IMR-90 (cell line): ENCODE data around the gene FIBCD1. TPM values are rescaled to one million over a fixed set of nuclear protein-coding genes. Genes with fewer than 3 reads are reported as not detected.

ENCODE experiments used
- ATAC-seq: fragments of 200-7000 bp; cut with Tn5 transposase; 2 replicates; pipeline ENCODE4 v1.9.1; 2020; ENCODE audit warnings: low read depth, mild to moderate bottlenecking, moderate library complexity
- BruUV-seq: library from RNA; stranded (reverse); fragments of 400-500 nt; replicated peaks from 2 replicates; lab custom pipeline; 2021; lab: Mats Ljungman, UMichigan
- CTCF ChIA-PET: fragments of 300-600 bp; formaldehyde crosslinking; extraction: SDS; loops from one replicate; lab custom pipeline; 2021; ENCODE audit warnings: antibody characterized with exemption; lab: Yijun Ruan, JAX
- POLR2A ChIA-PET: fragments of 300-600 bp; sonication (Branson Sonifier 250); formaldehyde crosslinking; loops from one replicate; lab custom pipeline; 2022; ENCODE audit warnings: antibody characterized with exemption; ENCODE audit not compliant: unreplicated experiment; lab: Charles Lee
- DNase-seq: peaks from one replicate; pipeline ENCODE4 v3.0.0; 2013
- H2AFZ ChIP-seq: replicated peaks from 2 replicates; pipeline ENCODE3; 2013; ENCODE audit warnings: low read length, mild to moderate bottlenecking; ENCODE audit not compliant: poor library complexity
- H2AK5ac ChIP-seq: 2 replicates; pipeline ENCODE4 v1.6.1; 2013; ENCODE audit warnings: low read depth, low read length, inconsistent platforms
- H2AK9ac ChIP-seq: replicated peaks from 2 replicates; pipeline ENCODE3; 2013; ENCODE audit warnings: mild to moderate bottlenecking, low read depth, low read length, moderate library complexity; ENCODE audit not compliant: poor library complexity
- H2BK120ac ChIP-seq: 2 replicates; pipeline ENCODE4 v1.6.1; 2013; ENCODE audit warnings: low read depth, low read length, inconsistent platforms
- H2BK15ac ChIP-seq: 3 replicates; pipeline ENCODE4 v1.6.1; 2013; ENCODE audit warnings: low read depth, low read length, inconsistent platforms
- H2BK20ac ChIP-seq: 2 replicates; pipeline ENCODE4 v1.6.1; 2013; ENCODE audit warnings: low read depth, mild to moderate bottlenecking, inconsistent platforms, low read length, moderate library complexity
- H2BK5ac ChIP-seq: 2 replicates; pipeline ENCODE4 v1.6.1; 2013; ENCODE audit warnings: mild to moderate bottlenecking, low read depth, low read length, inconsistent platforms; ENCODE audit not compliant: poor library complexity, severe bottlenecking
- H3K14ac ChIP-seq: replicated peaks from 2 replicates; pipeline ENCODE4 v1.6.1; 2013; ENCODE audit warnings: low read depth, low read length, inconsistent platforms
- H3K18ac ChIP-seq: 2 replicates; pipeline ENCODE4 v1.6.1; 2013; ENCODE audit warnings: low read depth, low read length, control low read depth
- H3K23ac ChIP-seq: 2 replicates; pipeline ENCODE4 v1.6.1; 2013; ENCODE audit warnings: low read depth, low read length, inconsistent platforms
- H3K27ac ChIP-seq: 2 replicates; pipeline ENCODE4 v1.5.1; 2013; ENCODE audit warnings: mild to moderate bottlenecking, control low read depth, low read length; ENCODE audit not compliant: insufficient read depth
- H3K27me3 ChIP-seq: 2 replicates; pipeline ENCODE4 v1.6.1; 2013; ENCODE audit warnings: low read length; ENCODE audit not compliant: control insufficient read depth, insufficient read depth
- H3K36me3 ChIP-seq: 2 replicates; pipeline ENCODE4 v1.6.1; 2013; ENCODE audit warnings: low read length, mixed read lengths; ENCODE audit not compliant: control insufficient read depth, insufficient read depth
- H3K4ac ChIP-seq: 2 replicates; pipeline ENCODE4 v1.6.1; 2013; ENCODE audit warnings: low read depth, low read length, inconsistent platforms
- H3K4me1 ChIP-seq: 2 replicates; pipeline ENCODE4 v1.6.1; 2013; ENCODE audit warnings: low read length, mixed read lengths; ENCODE audit not compliant: control insufficient read depth, insufficient read depth
- H3K4me2 ChIP-seq: 2 replicates; pipeline ENCODE4 v1.6.1; 2013; ENCODE audit warnings: low read depth, mild to moderate bottlenecking, control low read depth, low read length, moderate library complexity
- H3K4me3 ChIP-seq: 2 replicates; pipeline ENCODE4 v1.5.1; 2013; ENCODE audit warnings: low read depth, mild to moderate bottlenecking, control low read depth, low read length, moderate library complexity; ENCODE audit not compliant: insufficient read depth
- H3K56ac ChIP-seq: 2 replicates; pipeline ENCODE4 v1.6.1; 2013; ENCODE audit warnings: low read length, inconsistent platforms; ENCODE audit not compliant: insufficient read depth; ENCODE audit errors: extremely low read depth
- H3K79me1 ChIP-seq, 2 experiments: 2 replicates each; pipeline ENCODE4 v1.6.1; 2013; ENCODE audit warnings: low read length in 2 of 2, inconsistent platforms in 1 of 2, low read depth in 1 of 2
- H3K9ac ChIP-seq: 2 replicates; pipeline ENCODE4 v1.6.1; 2013; ENCODE audit warnings: low read depth, low read length, control low read depth
- H3K9me1 ChIP-seq: 2 replicates; pipeline ENCODE4 v1.6.1; 2013; ENCODE audit warnings: low read length, inconsistent platforms; ENCODE audit not compliant: insufficient read depth
- H3K9me3 ChIP-seq: 2 replicates; pipeline ENCODE4 v1.6.1; 2013; ENCODE audit warnings: low read length; ENCODE audit not compliant: control insufficient read depth, insufficient read depth
- H4K20me1 ChIP-seq: 2 replicates; pipeline ENCODE4 v1.6.1; 2013; ENCODE audit warnings: low read length, inconsistent platforms; ENCODE audit not compliant: insufficient read depth
- H4K5ac ChIP-seq: 2 replicates; pipeline ENCODE4 v1.6.1; 2013; ENCODE audit warnings: mild to moderate bottlenecking, low read depth, low read length, control low read depth
- H4K8ac ChIP-seq, 2 experiments: 2 replicates each; pipeline ENCODE4 v1.6.1; 2013; ENCODE audit warnings: low read depth in 2 of 2, low read length in 2 of 2, control low read depth in 1 of 2, inconsistent platforms in 1 of 2
- H4K91ac ChIP-seq: 2 replicates; pipeline ENCODE4 v1.6.1; 2013; ENCODE audit warnings: low read depth, low read length, inconsistent platforms; ENCODE audit not compliant: insufficient read depth
- CHD1 ChIP-seq: IDR thresholded peaks from 2 replicates; pipeline ENCODE4 v1.6.1; 2012; ENCODE audit warnings: low read depth, low read length, improper control_type of control experiment
- CTCF ChIP-seq: conservative IDR thresholded peaks from 2 replicates; pipeline ENCODE4 v1.5.1; 2012; ENCODE audit warnings: mild to moderate bottlenecking, low read depth, low read length, improper control_type of control experiment
- FOS ChIP-seq: fragments of 150-350 bp; IDR thresholded peaks from 2 replicates; pipeline ENCODE4 v1.6.1; 2016; ENCODE audit warnings: low read depth, low read length
- MAFK ChIP-seq: IDR thresholded peaks from 2 replicates; pipeline ENCODE4 v1.6.1; 2012; ENCODE audit warnings: low read depth, low read length, improper control_type of control experiment
- MAZ ChIP-seq: IDR thresholded peaks from 2 replicates; pipeline ENCODE4 v1.6.1; 2012; ENCODE audit warnings: low read depth, mild to moderate bottlenecking, low read length, improper control_type of control experiment, moderate library complexity, borderline replicate concordance
- NFE2L2 ChIP-seq: fragments of 150-350 bp; IDR thresholded peaks from 2 replicates; pipeline ENCODE4 v1.6.1; 2016; ENCODE audit warnings: low read depth, mild to moderate bottlenecking, low read length
- POLR2A ChIP-seq: IDR thresholded peaks from 2 replicates; pipeline ENCODE4 v1.6.1; 2012; ENCODE audit warnings: mild to moderate bottlenecking, low read depth, low read length
- RCOR1 ChIP-seq: IDR thresholded peaks from 2 replicates; pipeline ENCODE4 v1.6.1; 2012; ENCODE audit warnings: mild to moderate bottlenecking, low read length, improper control_type of control experiment; ENCODE audit not compliant: insufficient replicate concordance
- SMC3 ChIP-seq: fragments of 150-350 bp; IDR thresholded peaks from 2 replicates; pipeline ENCODE4 v1.6.1; 2016; ENCODE audit warnings: low read depth, mild to moderate bottlenecking, antibody characterized with exemption, low read length, moderate library complexity
- WGBS, 2 experiments: methylation state at CpG; one replicate each; pipeline versions ENCODE4 v1.1.5 to v1.1.7; 2013; ENCODE audit warnings: missing lambda C conversion rate in 2 of 2; ENCODE audit not compliant: insufficient read length in 1 of 2; ENCODE audit errors: extremely low coverage in 2 of 2; 5-methylcytosine and 5-hydroxymethylcytosine counted together
- dilution Hi-C: fragments of 300-500 bp; cut with HindIII; formaldehyde crosslinking; loops from one replicate; pipeline ENCODE4 v1.14.3; 2018; ENCODE audit warnings: low sequenced_read_pairs; ENCODE audit not compliant: unreplicated experiment
- in situ Hi-C: fragments of 300-500 bp; cut with MboI; formaldehyde crosslinking; loops from 3 replicates; pipeline ENCODE4 v1.14.3; 2019; ENCODE audit warnings: low sequenced_read_pairs, inconsistent platforms, mixed read lengths
- intact Hi-C: fragments of 100-400 bp; cut with micrococcal nuclease; formaldehyde crosslinking; loops from 2 replicates; pipeline ENCODE4 v1.10.0; 2022
- polyA plus RNA-seq, 3 experiments: library from polyadenylated mRNA; depleted of rRNA; stranded (reverse); fragments of >200 nt; gene quantifications; 2 replicates each; pipeline ENCODE4 v1.2.3, GENCODE V29; 2012; ENCODE audit warnings: low replicate concordance in 1 of 3
- total RNA-seq: library from RNA; depleted of rRNA; stranded (reverse); fragments of >200 nt; gene quantifications from 2 replicates; pipeline ENCODE4 v1.2.3, GENCODE V29; 2012

The FIBCD1 gene
- total and polyA plus RNA-seq, 2 of the 4 experiments (the other 2 are of a cell fraction) = 1.1 to 10.1 TPM

GRCh38 chr9:130892477-130893304 lies 46.4 kb downstream of the FIBCD1 start:
- H3K9me1 ChIP-seq = peaks cover 4% of the 10 kb centered on the region; the same call in 1 of the 2 replicates
- CTCF ChIA-PET = interaction anchor here (0.7 kb wide), 1 partner anchor 40 kb away, joined by 4 read pairs; no protein-coding TSS in a partner anchor
- H3K14ac ChIP-seq = no peak overlapping the region
- peaks cover under 1% of the 10 kb centered on the region; the same call in 1 of the 2 replicates for H3K4me1 ChIP-seq
- H3K4me3 ChIP-seq = no peak overlapping the region
- WGBS, 2 experiments = 89% methylated on average over 8 of the region's 24 CpGs; no CpG with 5 or more reads in 1 of the 2 experiments
- no peak overlapping the region for H3K23ac ChIP-seq
- no peak overlapping the region for H3K18ac ChIP-seq
- no peak overlapping the region for H3K27ac ChIP-seq
- no peaks in the 10 kb centered on the region for H3K9me3 ChIP-seq
- no peak overlapping the region for H2BK15ac ChIP-seq
- H2BK120ac ChIP-seq = no peak overlapping the region
- peaks cover 55% of the 10 kb centered on the region for H3K36me3 ChIP-seq
- peak overlapping the region; percentile 60 for H2AK9ac ChIP-seq
- intact Hi-C loops = loop anchor here (5.0 kb wide), 3 partner anchors 45 to 155 kb away; partner anchors contain the start of gene FIBCD1
- H3K27me3 ChIP-seq = no peaks in the 10 kb centered on the region
- no peak overlapping the region for H2BK20ac ChIP-seq
- H4K8ac ChIP-seq = no peak overlapping the region
- no peak for TF ChIP-seq MAZ
- no peak for TF ChIP-seq POLR2A
- TF ChIP-seq MAFK = no peak
- no peak for TF ChIP-seq CTCF
- TF ChIP-seq FOS = no peak
- TF ChIP-seq SMC3 = no peak
- TF ChIP-seq NFE2L2 = no peak
- TF ChIP-seq CHD1 = no peak
- TF ChIP-seq RCOR1 = no peak
- no peak overlapping the region for H2AFZ ChIP-seq
- in situ Hi-C loops = no loop called here
- dilution Hi-C loops = no loop called here
- BruUV-seq = no TSS peak
- POLR2A ChIA-PET = no interaction called here
- DNase-seq = no peak
- ATAC-seq = no peak
- no peak overlapping the region for H4K91ac ChIP-seq
- no peak overlapping the region for H2AK5ac ChIP-seq
- H2BK5ac ChIP-seq = no peak overlapping the region
- no peak overlapping the region for H3K4me2 ChIP-seq
- no peak overlapping the region for H3K9ac ChIP-seq
- peaks cover 4 to 18% of the 10 kb centered on the region in 2 experiments for H3K79me1 ChIP-seq
- no peak overlapping the region for H3K56ac ChIP-seq
- no peak overlapping the region for H4K5ac ChIP-seq
- peaks cover 20% of the 10 kb centered on the region for H4K20me1 ChIP-seq
- no peak overlapping the region for H3K4ac ChIP-seq
